ENCODE data around the gene PIKFYVE. TPM values are rescaled to one million over a fixed set of nuclear protein-coding genes. Genes with fewer than 3 reads are reported as not detected.
"Not testable (repeated sequence)": the region's sequence is repeated elsewhere in the genome, so short reads cannot be mapped to it uniquely, and the experiment has no call there.

Gene PIKFYVE, protein sequence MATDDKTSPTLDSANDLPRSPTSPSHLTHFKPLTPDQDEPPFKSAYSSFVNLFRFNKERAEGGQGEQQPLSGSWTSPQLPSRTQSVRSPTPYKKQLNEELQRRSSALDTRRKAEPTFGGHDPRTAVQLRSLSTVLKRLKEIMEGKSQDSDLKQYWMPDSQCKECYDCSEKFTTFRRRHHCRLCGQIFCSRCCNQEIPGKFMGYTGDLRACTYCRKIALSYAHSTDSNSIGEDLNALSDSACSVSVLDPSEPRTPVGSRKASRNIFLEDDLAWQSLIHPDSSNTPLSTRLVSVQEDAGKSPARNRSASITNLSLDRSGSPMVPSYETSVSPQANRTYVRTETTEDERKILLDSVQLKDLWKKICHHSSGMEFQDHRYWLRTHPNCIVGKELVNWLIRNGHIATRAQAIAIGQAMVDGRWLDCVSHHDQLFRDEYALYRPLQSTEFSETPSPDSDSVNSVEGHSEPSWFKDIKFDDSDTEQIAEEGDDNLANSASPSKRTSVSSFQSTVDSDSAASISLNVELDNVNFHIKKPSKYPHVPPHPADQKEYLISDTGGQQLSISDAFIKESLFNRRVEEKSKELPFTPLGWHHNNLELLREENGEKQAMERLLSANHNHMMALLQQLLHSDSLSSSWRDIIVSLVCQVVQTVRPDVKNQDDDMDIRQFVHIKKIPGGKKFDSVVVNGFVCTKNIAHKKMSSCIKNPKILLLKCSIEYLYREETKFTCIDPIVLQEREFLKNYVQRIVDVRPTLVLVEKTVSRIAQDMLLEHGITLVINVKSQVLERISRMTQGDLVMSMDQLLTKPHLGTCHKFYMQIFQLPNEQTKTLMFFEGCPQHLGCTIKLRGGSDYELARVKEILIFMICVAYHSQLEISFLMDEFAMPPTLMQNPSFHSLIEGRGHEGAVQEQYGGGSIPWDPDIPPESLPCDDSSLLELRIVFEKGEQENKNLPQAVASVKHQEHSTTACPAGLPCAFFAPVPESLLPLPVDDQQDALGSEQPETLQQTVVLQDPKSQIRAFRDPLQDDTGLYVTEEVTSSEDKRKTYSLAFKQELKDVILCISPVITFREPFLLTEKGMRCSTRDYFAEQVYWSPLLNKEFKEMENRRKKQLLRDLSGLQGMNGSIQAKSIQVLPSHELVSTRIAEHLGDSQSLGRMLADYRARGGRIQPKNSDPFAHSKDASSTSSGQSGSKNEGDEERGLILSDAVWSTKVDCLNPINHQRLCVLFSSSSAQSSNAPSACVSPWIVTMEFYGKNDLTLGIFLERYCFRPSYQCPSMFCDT (N-terminal part only)
- total RNA-seq = 10 to 100 TPM; 33.8 to 55.8 (median 45.1) TPM

DNA sequence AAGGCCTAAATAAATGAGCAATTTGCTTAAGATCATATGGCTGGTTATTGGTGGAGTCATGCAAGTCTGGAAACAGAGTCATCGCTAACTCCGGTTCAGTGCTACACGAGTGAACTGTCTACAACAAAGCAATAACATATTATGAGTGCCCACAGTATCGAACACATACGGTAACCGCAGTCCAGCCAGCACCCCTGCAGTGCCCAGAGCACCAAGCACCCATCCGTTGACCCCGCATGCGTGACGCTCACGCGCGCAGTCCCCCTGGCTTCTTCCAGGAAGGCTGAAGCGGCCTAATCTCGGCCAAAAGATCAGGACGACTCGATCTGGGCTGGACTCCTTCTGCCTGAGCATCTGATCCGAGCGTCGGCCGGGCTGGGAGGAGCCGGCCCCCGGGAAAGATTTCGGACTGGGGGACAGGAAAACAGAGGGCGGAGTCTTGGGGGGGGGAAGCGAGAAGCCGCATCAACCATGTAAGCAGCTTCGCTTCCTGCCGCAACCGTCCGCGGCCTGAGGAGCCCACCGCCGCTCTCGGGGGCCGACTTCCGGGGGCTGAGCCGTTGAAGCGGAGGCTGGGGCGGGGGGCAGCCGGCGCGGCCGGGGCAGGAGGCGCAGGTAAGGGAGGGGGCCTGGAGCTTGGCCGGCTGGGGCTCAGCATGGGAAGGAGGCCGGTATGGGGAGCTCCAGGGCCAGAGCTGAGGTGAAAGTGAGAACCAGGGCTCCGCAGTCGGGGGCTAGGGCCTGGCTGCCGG is at the start of gene PIKFYVE:
Gene PIKFYVE (plus strand): TSS at position 455 of the 752 bp plus-strand sequence. CDS start 5,265 bp downstream, outside the sequence.
- Histone ChIP-seq H3K4me3 (peak within 1 kb of the TSS; percentile 89 to 94 (median 89)), H3K36me3 (no peaks in the 10 kb centered on the region), H3K4me1 (peaks cover 0 to 4% of the 10 kb centered on the region in 2 donors), H3K27me3 (no peaks in the 10 kb centered on the region), H3K27ac (peak within 1 kb of the TSS; percentile 94 to 97), H3K9me3 (no peaks in the 10 kb centered on the region)
- intact Hi-C loops (cut with DNase I; ENCODE audit: low total_unique reads) = no loop called here
- DNase-seq (ENCODE audit: low spot score in 2 of 2) = peak; percentile 88 to 92
- TF ChIP-seq POLR2AphosphoS5 (IDR thresholded peaks at IDR 0.05) (peak; percentile 62 to 91 (median 67)), POLR2A (IDR thresholded peaks at IDR 0.05) (peak; percentile 36)
- TF ChIP-seq, protein P1, sequence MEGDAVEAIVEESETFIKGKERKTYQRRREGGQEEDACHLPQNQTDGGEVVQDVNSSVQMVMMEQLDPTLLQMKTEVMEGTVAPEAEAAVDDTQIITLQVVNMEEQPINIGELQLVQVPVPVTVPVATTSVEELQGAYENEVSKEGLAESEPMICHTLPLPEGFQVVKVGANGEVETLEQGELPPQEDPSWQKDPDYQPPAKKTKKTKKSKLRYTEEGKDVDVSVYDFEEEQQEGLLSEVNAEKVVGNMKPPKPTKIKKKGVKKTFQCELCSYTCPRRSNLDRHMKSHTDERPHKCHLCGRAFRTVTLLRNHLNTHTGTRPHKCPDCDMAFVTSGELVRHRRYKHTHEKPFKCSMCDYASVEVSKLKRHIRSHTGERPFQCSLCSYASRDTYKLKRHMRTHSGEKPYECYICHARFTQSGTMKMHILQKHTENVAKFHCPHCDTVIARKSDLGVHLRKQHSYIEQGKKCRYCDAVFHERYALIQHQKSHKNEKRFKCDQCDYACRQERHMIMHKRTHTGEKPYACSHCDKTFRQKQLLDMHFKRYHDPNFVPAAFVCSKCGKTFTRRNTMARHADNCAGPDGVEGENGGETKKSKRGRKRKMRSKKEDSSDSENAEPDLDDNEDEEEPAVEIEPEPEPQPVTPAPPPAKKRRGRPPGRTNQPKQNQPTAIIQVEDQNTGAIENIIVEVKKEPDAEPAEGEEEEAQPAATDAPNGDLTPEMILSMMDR (IDR thresholded peaks at IDR 0.05) = no peak

DNA sequence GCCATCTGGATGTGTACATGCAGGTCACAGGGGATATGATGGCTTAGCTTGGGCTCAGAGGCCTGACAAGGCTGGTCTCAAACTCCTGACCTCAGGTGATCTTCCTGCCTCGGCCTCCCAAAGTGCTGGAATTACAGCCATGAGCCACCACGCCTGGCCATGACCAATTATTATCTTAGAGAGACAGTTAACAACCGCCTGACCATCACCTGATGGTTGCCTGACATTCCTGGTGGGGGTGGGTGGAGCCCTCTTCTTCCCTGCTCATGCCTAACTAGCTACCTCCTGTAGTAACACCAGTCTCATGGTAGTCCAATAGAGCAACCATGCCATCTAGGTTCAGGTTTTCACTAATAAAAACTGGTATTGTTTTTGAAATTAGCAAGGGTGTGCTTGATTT is 44.2 kb upstream of the PIKFYVE start:
- H3K27me3 ChIP-seq; H3K4me3 ChIP-seq; H3K4me1 ChIP-seq; H3K9me3 ChIP-seq; DNase-seq (ENCODE audit: low spot score in 2 of 2); intact Hi-C loops (cut with DNase I; ENCODE audit: low total_unique reads); H3K27ac ChIP-seq; H3K36me3 ChIP-seq: not testable (repeated sequence)

DNA sequence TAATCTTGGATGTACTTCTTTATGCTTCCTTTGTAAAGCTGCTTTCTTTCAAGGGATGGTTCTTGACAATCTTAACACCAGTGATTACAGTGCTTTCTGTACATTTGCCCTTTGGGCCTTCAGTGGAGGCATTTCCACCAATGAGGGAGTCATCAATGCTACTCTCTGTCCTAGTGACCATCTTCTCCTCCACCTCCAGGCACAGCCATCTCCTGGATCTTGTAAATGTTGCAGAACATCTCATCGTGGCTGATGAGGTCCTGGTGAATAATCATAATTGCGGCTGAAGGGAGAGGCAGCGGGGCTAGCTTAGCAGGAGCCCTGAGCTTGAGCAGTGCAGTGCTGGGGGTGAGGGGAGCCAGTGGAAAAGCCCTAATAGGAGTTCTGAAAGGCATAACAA is 43.7 kb upstream of the PIKFYVE start:
- intact Hi-C loops (cut with DNase I; ENCODE audit: low total_unique reads) = no loop called here
- H3K9me3 ChIP-seq = no peaks in the 10 kb centered on the region
- no peak overlapping the region for H3K27ac ChIP-seq
- no peak overlapping the region for H3K4me3 ChIP-seq
- no peaks in the 10 kb centered on the region for H3K4me1 ChIP-seq
- H3K27me3 ChIP-seq = no peaks in the 10 kb centered on the region
- DNase-seq (ENCODE audit: low spot score in 2 of 2) = no peak
- no peaks in the 10 kb centered on the region for H3K36me3 ChIP-seq
- TF ChIP-seq POLR2A (IDR thresholded peaks at IDR 0.05) (no peak), POLR2AphosphoS5 (IDR thresholded peaks at IDR 0.05) (no peak)
- TF ChIP-seq, protein P1 (IDR thresholded peaks at IDR 0.05) = no peak

DNA sequence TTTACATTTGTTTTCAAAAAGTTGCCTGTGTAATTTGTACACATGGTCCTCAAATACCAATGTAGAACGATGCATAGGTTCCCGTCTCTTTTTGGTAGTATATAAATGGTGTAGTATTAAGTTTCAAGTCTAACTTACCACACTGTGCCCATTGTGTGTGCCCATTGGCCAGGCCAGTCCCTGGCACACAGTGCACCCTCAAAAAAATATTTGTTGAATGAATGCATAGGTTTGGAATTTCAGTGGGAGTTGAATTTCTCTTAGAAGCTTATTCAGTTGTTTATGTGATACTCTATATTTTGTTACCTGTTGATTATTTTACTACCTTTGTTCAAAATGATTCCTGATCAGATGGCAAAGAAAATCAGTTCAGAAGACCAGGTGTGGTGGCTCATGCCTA is 41.3 kb upstream of the PIKFYVE start:
- Histone ChIP-seq H3K4me1 (no peaks in the 10 kb centered on the region), H3K27ac (no peak overlapping the region), H3K36me3 (no peaks in the 10 kb centered on the region), H3K27me3 (no peaks in the 10 kb centered on the region), H3K9me3 (no peaks in the 10 kb centered on the region), H3K4me3 (no peak overlapping the region)
- TF ChIP-seq POLR2AphosphoS5 (IDR thresholded peaks at IDR 0.05) (no peak), POLR2A (IDR thresholded peaks at IDR 0.05) (no peak)
- TF ChIP-seq, protein P1 (IDR thresholded peaks at IDR 0.05) = no peak
- intact Hi-C loops (cut with DNase I; ENCODE audit: low total_unique reads) = no loop called here
- no peak for DNase-seq (ENCODE audit: low spot score in 2 of 2)

Measured in breast epithelium (tissue), 4 donors.